ENCODE results near the gene VWA7.
A peak's percentile ranks its signal among the peaks of the same experiment; 100 is the strongest.
"Not testable (repeated sequence)": the region's sequence is repeated elsewhere in the genome, so short reads cannot be mapped to it uniquely, and the experiment has no call there.

The VWA7 gene, protein sequence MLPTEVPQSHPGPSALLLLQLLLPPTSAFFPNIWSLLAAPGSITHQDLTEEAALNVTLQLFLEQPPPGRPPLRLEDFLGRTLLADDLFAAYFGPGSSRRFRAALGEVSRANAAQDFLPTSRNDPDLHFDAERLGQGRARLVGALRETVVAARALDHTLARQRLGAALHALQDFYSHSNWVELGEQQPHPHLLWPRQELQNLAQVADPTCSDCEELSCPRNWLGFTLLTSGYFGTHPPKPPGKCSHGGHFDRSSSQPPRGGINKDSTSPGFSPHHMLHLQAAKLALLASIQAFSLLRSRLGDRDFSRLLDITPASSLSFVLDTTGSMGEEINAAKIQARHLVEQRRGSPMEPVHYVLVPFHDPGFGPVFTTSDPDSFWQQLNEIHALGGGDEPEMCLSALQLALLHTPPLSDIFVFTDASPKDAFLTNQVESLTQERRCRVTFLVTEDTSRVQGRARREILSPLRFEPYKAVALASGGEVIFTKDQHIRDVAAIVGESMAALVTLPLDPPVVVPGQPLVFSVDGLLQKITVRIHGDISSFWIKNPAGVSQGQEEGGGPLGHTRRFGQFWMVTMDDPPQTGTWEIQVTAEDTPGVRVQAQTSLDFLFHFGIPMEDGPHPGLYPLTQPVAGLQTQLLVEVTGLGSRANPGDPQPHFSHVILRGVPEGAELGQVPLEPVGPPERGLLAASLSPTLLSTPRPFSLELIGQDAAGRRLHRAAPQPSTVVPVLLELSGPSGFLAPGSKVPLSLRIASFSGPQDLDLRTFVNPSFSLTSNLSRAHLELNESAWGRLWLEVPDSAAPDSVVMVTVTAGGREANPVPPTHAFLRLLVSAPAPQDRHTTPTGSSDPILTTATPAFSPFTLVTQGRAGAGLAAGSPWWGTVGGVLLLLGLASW

DNA sequence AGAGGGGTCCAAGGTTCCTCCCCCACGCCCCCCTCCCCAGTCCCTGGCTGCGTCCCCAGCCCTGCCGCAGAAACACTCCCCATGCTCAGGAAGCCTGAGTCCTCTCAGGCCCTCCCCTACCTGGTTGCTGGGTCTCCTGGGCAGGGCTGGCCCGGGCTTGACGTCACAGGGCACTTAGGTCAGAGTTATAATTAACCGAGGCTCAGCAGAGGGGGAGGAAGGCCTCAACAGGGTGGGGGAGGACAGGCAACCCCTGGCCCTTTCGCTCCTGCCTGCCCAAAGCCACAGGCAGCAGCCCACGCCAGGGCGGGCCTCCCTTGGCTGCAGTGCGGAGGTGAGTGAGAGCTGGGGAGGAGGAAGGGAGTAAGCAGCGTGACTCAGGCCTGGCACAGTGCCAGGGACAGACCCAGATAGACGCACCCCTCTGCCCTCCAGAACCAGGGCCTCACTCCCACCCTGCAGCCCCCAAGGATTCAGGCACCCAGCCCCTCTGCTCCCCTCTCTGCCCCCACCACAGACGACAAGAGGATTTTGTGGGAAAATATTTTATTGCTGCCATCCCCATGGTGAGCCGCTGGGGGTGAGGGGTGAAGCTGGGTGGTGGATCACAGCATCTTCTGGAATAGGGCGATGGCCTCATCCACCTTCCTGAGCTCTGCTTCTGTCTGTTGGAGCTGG, at the start of gene VWA7:
VWA7 (minus strand) TSS at position 340 of the 678 bp plus-strand sequence. CDS start 549 bp downstream, outside the sequence.
- peak; percentile 56 for DNase-seq

DNA sequence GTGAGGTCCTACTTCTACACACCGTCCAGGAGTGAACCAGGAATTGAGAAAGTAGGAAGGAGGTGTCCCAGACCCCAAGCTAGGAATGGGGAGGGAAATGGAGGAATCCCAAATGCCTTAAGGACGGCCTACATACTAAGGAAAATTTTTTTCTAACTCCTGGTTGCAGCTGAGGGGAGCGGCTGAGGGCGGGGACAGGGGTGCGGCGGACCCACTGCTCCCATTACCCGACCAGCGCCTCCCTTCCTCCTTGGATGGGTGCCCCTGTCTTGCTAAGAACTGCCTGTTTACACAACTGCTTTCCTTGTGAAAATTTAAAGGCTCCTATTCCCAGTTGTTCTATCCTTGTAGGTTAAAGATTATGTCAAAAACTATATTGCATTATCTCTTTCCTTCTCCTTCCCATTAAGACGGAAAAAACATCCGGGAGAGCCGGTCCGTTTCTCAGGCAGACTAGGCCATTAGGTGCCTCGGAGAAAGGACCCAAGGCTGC, 49.7 kb upstream of the VWA7 start:
- DNase-seq: no peak

DNA sequence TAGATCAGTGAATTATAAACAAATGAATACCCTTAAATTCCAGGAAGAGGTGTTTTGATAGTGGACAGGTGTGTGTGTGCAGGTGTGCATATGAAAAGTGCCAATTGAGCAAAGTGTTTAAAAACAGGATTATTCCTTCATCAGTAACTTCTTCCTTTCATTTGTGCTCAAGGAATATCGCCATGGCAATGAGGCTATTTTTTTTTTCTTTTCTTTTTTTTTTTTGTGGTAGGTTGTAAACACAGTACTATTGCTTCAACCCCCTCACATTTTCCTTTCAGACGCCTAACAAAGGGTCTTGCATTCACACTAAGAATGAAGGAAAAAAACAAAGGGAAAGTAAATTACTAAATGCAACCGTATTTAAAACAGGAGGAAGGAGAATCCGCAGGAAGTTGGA, 48.4 kb upstream of the VWA7 start:
- DNase-seq: no peak

DNA sequence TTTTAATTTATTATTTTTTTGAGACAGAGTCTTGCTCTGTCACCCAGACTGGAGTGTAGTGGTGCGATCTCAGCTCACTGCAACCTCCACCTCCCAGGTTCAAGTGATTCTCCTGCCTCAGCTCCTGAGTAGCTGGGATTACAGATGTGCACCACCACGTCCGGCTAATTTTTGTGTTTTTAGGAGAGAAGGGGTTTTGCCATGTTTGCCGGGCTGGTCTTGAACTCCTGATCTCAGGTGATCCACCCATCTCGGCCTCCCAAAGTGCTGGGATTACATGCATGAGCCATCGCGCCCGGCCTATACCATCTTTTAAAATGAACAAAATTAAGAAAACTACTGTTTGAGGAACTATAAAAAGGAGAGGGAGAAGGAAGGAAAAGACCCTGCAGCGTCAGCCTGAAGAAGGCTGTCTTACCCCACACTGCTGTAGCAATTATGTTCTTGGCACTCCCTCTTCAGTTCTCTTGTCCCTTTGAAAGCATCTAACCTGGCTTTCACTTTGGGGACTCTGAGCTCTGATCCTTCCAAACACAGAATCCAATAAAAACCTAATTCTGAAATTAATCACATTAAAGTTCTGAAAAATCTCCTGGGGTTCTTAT, 46.6 kb upstream of the VWA7 start:
- DNase-seq: not testable (repeated sequence)

DNA sequence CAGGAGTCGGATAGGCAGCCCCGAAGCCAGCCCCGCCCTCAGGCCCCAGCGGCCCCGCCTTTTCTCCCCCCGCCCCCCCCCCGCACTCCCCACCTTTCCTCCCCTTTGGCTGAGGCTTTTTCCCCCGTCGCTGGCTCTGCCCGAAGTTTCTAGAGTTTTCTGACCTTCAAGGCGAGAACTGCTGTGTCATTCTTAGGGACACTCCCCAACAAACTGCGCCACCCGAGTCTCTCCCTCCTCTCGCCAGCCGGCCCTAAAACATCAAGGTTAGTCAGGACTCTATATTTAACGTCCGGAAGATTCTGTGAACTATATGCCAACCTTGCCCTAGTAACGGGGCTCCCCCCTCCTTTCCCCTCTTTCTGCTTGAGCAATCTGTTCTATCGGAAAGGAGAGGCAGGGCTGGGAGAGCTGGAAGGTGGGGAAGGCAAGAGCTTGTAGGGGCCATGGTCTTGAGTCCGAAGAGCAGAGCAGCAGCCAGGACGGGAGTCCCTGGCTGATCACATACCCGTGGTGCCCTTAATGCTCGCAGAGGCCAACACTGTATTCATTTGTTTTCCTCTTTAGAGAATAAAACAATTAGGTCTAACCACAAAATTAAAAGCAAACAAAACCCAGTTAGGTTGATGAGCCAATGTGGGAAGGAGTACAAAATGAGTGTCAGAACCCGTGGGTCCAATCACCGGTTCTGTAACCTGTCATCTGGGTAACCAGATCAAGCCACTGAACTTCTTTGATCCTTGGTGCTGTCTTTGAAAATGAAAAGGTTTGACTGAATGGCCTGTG, 45.1 kb upstream of the VWA7 start:
- DNase-seq: peak; percentile 46

DNA sequence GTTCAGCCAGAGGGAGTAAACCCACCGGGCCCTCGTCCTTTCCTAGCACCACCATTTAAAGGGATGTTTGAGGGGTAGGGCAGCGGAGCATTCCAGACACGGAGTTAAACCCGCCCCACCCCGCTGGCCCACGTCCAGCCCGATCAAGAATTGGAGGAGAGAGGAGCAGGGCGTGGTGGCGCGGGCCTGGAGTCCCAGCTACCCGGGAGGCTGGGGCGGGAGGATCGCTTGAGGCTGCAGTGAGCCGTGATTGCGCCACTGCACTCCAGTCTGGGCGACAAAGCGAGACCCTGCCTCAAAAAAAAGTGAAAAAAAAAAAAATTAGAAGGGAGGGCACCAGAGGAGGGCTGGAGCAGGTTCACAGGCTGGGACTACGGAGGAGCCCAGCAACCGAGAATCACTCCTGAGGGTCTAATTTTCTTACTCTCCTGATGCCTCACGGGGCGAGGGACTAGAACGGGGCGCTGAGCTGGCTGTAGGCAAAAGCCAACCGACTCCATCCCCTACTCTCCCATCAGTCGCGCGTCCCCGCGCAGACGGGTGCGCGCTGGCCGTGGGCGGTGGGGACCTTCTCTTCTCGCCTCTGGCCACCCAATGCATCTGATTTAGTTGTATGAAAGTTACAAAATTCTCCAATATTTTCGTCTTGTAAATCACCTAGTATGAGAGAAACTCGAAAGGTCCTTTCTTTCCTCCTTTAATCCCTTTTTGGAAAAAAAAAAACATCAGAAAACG, 44.3 kb upstream of the VWA7 start:
- peak; percentile 32 for DNase-seq

DNA sequence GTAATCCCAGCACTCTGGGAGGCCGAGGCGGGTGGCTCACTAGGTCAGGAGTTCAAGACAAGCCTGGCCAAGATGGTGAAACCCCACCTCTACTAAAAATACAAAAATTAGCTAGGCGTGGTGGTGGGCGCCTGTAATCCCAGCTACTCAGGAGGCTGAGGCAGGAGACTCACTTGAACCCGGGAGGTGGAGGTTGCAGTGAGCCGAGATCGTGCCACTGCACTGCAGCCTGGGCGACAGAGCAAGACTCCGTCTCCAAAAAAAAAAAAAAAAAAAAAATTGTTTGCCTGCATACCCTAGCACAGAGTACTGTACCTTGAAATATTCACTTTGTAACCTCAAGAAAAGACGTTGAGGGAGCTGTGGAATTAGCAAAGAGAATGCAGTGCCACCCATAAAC, 43.3 kb upstream of the VWA7 start:
- DNase-seq: not testable (repeated sequence)

DNA sequence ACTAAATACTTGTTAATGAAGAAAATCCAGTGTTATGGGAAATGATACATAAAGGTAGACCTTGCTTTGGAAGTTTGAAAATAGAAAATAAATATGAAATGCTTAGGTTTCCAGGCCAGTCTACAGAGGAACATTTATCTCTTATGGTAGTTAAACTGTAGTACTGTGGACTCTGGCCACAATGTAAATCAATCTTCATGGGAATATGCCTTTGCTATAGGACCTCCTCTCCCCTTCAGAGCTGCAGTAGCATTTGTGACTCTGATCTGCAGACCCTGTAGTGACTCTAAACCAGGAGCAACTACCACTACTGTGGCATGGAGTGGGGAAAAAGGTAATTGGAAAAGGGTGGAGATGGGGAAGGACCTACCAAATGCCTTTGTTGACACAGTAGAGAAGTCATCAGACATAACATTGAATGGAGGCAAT, 42.8 kb upstream of the VWA7 start:
- DNase-seq: no peak

DNA sequence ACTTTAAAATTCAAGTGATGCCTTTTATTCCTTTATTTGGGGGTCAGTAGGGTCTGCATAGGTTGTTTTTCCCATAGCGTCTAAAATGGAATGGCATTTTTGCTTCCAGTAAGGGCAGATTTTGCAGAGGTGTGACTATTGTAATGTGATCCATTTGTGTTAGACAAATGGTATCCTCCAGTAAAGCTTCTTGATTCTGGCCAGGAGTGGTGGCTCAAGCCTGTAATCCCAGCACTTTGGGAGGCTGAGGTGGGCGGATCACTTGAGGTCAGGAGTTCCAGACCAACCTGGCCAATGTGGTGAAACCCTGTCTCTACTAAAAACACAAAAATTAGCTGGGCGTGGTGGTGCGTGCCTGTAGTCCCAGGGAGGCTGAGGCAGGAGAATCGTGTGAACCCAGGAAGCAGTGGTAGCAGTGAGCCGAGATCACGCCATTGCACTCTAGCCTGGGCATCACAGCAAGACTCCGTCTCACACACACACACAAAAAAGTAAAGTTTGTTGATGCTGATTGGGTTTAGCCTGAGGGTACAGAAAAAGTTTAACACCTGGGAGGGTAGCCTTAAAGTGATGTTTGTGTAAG, 40.9 kb upstream of the VWA7 start:
- DNase-seq: not testable (repeated sequence)

DNA sequence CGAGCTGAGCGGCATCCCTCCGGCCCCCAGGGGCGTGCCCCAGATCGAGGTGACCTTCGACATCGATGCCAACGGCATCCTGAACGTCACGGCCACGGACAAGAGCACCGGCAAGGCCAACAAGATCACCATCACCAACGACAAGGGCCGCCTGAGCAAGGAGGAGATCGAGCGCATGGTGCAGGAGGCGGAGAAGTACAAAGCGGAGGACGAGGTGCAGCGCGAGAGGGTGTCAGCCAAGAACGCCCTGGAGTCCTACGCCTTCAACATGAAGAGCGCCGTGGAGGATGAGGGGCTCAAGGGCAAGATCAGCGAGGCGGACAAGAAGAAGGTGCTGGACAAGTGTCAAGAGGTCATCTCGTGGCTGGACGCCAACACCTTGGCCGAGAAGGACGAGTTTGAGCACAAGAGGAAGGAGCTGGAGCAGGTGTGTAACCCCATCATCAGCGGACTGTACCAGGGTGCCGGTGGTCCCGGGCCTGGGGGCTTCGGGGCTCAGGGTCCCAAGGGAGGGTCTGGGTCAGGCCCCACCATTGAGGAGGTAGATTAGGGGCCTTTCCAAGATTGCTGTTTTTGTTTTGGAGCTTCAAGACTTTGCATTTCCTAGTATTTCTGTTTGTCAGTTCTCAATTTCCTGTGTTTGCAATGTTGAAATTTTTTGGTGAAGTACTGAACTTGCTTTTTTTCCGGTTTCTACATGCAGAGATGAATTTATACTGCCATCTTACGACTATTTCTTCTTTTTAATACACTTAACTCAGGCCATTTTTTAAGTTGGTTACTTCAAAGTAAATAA, 40.2 kb upstream of the VWA7 start:
- DNase-seq: not testable (repeated sequence)

DNA sequence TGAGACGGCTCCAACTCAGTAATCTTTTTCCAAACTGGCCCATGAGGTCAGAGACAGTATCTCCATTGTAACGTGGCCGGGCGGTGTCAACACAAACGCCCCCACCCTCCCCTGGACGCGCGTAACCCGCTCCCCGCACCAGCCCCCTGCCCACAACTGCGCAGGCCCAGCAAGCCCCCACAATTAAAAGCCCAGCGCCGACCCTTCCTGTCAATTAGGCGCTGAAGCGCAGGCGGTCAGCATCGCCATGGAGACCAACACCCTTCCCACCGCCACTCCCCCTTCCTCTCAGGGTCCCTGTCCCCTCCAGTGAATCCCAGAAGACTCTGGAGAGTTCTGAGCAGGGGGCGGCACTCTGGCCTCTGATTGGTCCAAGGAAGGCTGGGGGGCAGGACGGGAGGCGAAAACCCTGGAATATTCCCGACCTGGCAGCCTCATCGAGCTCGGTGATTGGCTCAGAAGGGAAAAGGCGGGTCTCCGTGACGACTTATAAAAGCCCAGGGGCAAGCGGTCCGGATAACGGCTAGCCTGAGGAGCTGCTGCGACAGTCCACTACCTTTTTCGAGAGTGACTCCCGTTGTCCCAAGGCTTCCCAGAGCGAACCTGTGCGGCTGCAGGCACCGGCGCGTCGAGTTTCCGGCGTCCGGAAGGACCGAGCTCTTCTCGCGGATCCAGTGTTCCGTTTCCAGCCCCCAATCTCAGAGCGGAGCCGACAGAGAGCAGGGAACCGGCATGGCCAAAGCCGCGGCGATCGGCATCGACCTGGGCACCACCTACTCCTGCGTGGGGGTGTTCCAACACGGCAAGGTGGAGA, 38.1 kb upstream of the VWA7 start, which contains the start of the genes HSPA1A and HSPA1L:
HSPA1A (plus strand) TSS at position 519 of the 814 bp plus-strand sequence; CDS start at position 733, 214 bp downstream.
HSPA1L (minus strand) TSS at position 259 of the 814 bp plus-strand sequence. CDS start 3,311 bp downstream, outside the sequence.
- peak; percentile 54 for DNase-seq

DNA sequence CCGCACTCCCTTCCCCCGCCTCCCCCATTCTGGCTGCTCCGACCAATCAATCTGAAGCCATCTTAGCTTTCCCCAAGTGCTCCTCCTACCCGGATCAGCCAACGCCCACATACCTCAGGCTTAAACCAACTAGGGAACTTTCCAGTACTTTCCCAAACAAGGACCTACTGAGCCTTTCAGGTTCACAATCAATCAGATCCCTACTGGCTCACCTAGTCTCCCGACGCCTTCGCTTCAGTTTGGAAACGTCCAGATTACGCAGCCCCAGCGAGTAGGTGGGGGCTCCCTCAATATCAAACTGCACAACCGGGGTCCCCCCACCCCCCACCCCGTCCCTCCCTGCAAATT, 37.5 kb upstream of the VWA7 start:
- DNase-seq: peak; percentile 48

DNA sequence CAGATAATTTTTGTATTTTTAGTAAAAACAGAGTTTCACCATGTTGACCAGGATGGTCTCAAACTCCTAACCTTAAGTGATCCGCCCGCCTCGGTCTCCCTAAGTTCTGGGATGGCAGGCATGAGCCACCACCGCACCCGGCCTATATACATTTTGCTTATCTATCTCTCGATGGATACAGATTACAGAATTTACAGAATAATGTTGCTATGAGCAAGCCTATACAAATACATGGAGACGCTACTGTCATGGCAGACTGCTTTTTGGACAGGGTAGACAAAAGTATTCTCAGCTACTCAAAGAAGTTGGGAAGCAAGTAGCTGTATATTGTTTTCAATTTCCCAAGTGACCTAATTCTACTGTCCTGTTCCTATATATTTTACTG, 36.3 kb upstream of the VWA7 start:
- DNase-seq: no peak

DNA sequence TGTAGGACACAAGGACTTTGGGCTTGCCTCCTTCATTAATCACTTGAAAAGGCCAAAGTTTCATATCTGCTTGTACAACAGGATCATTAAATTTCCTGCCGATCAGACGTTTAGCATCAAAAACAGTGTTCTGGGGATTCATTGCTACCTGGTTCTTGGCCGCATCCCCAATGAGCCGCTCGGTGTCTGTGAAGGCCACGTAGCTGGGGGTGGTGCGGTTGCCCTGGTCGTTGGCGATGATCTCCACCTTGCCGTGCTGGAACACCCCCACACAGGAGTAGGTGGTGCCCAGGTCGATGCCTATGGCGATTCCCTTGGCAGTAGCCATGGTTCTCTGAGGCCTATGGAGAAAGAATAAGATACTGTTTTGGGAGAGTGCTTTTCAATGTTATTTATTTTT, 34.5 kb upstream of the VWA7 start:
- no peak for DNase-seq

DNA sequence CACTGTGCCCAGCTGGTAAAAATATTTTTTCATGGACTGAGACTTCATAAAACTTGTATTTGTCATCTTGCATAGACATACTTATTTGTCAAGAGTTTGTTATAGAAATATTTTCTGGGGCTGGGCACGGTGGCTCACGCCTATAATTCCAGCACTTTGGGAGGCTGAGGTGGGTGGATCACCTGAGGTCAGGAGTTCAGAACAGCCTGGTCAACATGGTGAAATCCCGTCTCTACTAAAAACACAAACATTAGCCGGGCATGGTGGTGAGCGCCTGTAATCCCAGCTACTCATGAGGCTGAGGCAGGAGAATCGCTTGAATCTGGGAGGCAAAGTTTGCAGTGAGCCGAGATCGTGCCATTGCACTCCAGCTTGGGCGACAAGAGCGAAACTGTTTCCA, 31.5 kb upstream of the VWA7 start:
- DNase-seq: not testable (repeated sequence)

DNA sequence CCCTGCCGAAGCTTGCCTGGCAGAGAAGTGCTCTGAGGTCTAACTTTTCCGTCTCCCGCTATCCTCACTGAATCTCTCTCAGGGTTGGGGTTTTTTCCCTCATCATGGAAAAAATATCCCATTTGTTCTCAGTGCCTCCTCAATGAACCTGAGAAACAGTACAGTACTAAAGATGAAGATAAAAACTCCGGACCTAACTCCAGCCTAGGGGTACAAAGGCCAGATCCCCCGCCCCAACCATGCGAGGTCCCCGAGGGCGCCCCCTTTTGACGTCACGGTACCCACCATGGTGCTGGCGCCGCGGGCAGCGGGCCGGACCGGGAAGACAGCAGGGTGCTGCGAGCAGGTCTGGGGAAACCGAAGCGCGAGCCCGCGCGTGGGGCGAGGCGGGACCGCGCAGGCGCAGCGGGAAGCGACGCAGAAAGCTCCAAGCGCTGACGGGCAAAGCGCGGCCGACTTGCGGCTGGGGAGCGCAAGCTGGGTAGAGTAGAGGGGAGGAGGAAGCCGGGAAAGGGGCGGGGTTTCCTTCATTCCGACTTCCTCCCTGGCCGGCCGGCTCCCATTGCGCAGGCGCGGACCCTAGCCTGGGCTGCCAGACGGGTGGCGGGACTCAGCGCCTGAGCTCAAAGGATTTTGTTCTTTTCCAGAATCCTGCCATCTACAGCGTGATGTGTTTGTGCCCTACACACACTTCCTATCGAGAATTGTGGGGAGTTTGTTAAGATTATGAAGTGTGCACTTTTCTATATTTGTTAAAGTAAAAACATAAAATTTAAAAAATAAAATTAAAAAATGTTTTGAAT, 29.5 kb upstream of the VWA7 start, which contains the start of gene LSM2:
LSM2 (minus strand) TSS at position 497 of the 803 bp plus-strand sequence; CDS start at position 288, 209 bp downstream.
- peak; percentile 96 for DNase-seq

DNA sequence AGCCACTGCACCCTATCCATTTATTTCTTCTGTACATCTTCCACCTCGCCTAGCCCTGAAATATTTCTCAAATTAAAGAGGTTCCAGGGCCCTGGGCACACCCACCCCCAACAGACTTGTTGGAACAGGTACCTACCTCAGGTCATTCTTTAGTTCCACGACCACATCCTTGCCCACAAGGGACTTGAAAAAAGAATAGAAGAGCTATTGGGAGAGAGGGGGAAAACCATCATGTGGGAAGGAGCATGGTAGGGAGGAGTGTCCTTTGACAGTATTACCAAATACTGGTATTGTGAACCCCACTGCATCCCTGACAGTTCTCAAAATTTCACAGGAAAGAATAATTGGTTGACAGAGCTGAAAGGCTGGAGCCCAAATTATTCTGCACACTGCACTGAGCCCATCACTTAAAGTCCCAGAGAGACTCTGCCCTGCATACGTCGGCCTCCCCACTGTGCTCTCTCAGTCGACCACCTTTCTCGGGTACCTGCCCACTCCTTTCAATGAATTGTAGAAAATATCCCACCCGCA, 28.9 kb upstream of the VWA7 start:
- no peak for DNase-seq
